ENCODE data around the gene DPPA3.
"Not testable (repeated sequence)": the region's sequence is repeated elsewhere in the genome, so short reads cannot be mapped to it uniquely, and the experiment has no call there.

Gene DPPA3

DNA sequence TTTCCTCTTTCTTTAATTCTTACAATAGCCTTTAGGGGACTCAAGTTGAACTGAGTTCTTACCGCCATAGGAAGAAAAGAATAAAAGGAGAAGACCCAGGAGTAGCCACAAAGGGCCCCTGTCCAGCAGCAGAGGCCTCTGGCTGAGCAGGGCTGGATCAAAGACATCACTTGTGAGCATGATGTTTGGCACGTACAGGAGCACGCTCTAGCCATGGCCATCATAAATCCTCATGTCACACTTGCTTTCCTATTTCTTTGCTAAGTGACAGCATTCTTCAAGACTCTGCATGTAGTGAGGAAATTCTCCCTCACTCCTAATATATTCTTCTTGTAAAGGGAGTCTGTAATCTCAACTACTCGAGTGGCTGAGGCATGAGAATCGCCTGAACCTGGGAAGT, 20.3 kb downstream of the DPPA3 start:
- no peak for DNase-seq

DNA sequence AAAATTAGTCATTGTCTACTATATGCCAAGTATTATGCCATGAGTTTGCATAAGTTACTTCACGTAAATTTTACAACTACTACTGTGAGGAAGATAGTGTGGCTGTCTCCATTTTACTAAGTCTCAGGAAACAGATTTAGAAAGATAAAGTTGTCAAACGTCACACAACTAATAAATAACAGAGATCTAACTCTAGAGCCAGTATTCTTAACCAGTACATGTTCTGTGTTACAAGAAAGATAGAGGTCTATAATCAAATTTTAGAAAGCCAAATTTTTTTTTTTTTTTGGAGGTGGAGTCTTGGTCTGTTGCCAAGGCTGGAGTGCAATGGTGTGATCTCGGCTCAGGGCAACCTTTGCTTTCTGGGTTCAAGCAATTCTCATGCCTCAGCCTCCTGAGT, 21.8 kb downstream of the DPPA3 start:
- no peak for DNase-seq

DNA sequence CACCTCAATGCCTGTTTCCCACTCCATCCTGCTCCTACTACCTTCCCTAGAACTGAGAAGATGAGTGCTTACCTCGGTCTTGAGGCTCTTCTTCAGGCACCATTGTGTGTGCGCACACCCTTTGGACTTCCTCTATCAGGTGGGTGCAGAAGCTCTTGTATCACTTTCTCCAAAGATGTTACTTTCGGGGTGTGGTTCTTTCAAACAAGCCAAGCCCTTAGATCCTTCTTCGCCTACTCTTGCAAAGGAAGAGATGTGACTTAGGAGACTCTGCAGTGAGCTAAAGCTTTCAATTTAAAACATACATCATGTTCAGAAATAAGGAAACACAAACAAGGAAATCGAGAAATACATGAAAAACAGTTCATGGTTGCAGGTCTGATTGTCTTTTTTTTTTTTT, 36.0 kb downstream of the DPPA3 start, which contains the start of gene CLEC4C:
Gene CLEC4C, minus strand, starts transcription at position 130 of the 400 bp plus-strand sequence. Its CDS starts 27 bp downstream, at position 103.
- DNase-seq: no peak

DNA sequence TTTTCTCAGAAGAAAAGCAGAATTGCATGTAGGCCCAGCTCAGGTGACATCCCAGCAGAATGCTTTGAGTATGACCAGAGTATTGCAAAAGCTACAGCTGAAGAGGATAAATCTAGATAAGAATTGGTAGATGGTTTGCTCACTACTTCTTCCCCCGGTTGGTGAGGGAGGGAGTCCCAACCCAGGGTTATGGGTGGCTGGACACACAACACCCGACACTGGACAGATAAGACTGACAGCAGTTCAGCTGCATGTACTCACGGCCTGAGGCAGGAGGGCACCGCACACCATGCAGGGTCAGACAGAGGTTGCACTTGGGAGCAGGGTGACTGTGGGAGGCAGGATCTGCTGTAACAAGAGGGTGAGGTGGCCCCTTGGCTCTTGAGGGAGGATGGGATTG, 37.6 kb downstream of the DPPA3 start:
- DNase-seq: no peak

DNA sequence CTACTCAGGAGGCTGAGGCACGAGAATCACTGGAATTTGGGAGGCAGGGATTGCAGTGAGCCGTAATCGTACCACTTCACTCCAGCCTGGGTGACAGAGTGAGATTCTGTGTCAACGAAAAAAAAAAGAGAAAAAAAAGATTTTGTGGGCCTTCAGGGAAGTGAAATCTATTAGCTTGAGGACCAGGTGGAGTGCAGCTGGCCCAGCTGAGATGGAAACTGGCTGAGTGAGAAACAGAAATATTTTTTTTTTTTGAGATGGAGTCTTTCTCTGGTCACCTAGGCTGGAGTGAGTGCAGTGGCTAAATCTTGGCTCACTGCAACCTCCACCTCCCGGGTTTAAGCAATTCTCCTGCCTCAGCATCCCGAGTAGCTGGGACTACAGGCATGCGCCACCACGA, 38.2 kb downstream of the DPPA3 start:
- no peak for DNase-seq

DNA sequence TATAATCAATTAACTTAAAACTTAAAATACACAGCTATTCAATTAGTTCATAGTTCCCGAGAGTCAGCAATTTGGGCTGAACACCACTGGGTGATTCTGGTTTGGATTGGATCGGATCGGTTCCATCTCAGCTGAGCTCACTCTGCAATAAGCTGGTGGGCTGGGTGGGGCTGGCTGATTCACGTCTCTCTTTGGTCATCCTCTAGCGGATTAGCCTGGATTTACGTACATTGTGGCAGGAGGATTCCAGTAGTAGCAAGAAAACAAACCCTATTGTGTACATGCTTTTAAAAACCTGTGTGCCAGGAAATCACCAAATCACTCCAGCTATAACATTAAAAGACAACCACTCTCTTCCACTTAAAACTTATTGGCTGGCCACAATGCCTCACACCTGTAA, 39.1 kb downstream of the DPPA3 start:
- DNase-seq: no peak

DNA sequence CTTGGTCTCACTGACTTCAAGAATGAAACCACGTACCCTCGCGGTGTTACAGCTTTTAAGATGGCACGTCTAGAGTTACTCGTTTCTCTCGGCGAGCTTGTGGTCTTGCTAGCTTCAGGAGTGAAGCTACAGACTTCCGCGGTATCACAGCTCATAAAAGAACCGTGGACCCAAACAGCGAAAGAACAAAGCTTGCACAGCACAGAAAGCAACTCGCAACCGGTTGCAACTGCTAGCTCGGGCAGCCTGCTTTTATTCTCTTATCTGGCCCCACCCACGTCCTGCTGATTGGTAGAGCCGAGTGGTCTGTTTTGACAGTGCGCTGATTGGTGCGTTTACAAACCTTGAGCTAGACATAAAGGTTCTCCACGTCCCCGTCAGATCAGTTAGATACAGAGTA, 40.2 kb downstream of the DPPA3 start:
- no peak for DNase-seq

DNA sequence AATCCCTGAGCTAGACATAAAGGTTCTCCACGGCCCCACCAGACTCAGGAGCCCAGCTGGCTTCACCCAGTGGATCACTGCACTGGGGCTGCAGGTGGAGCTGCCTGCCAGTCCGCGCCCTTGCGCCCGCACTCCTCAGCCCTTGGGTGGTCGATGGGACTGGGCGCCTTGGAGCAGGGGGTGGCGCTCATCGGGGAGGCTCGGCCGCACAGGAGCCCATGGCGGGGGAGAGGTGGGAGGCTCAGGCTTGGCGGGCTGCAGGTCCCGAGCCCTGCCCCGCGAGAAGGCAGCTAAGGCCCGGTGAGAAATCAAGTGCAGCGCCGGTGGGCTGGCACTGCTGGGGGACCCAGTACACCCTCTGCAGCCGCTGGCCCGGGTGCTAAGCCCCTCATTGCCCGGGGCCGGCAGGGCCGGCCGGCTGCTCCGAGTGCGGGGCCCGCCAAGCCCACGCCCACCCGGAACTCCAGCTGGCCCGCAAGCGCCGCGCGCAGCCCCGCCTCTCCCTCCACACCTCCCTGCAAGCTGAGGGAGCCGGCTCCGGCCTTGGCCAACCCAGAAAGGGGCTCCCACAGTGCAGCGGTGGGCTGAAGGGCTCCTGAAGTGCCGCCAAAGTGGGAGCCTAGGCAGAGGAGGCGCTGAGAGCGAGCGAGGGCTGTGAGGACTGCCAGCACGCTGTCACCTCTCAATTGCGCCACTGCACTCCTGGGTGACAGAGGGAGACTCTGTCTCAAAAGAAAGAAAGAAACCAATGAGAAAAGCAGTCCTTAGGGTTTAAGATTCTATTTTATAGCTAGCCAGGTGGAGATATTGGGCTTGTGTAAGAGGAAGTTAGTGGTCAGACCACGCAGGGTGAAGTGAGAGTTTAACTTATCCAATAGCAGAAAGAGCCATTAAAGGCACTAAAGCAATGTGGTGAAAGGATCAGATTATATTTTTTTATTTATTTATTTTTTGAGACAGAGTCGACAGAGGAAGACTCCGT, 41.0 kb downstream of the DPPA3 start:
- not testable (repeated sequence) for DNase-seq

DNA sequence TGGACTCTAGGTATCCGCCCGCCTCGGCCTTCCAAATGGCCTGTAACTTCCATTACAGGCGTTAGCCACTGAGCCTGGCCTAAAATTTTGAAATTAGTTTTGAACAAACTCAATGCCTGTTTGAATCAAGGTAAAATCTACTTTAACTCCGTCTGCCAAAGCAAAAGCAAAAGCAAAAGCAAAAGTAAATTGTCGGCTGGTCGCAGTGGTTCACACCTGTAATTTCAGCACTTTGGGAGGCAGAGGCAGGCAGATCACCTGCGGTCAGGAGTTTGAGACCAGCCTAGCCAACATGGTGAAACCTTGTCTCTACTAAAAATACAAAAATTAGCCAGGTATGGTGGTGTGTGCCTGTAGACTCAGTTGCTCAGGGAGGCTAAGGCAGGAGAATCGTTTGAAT, 44.4 kb downstream of the DPPA3 start:
- not testable (repeated sequence) for DNase-seq

DNA sequence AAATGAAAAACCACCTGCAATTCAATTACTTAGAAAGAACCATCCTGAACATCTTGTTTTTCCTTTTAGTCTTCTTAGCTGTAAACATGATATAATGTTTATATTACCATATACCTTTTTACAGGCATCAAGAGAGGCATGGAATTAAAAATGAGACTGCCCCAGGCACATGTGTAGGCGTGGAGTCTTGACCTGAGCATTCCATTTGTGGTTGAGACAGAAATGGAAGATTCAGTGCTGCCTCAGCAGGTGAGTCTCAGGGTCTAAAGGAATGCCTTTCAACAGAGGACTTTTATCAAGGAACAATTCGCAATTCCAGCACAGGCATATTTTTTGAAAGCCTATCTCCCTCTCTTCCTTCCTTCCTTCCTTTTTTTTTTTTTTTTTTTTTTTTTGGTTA, 45.8 kb downstream of the DPPA3 start:
- no peak for DNase-seq

DNA sequence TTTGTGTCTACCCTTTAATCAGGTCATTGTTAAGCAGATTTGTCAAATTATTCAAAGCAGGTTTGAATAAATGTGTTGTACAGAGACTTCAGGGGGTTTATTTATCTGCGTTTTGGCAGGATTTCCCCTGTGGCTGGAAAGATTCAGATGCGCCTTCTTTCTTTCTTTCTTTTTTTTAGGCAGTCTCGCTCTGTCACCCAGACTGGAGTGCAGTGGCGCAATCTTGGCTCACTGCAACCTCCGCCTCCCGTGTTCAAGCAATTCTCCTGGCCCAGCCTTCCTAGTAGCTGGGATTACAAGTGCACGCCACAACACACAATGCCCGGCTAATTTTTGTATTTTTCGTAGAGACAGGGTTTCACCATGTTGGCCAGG, 47.5 kb downstream of the DPPA3 start:
- DNase-seq: no peak

Measured in NCI-H446 (cell line).